RKO (cell line): ENCODE results near the gene CMPK1.

ENCODE experiments used
- DNase-seq: peaks from one replicate; pipeline ENCODE4 v3.0.0-alpha.2; 2016; ENCODE audit warnings: low spot score

The CMPK1 gene

GRCh38 chr1:47396671-47397196 lies 63.1 kb downstream of the CMPK1 start:
- no peak for DNase-seq

GRCh38 chr1:47399138-47399845 lies 65.7 kb downstream of the CMPK1 start:
- no peak for DNase-seq

GRCh38 chr1:47399846-47400155 lies 66.2 kb downstream of the CMPK1 start:
- DNase-seq = no peak

- no peak for DNase-seq
Measured at GRCh38 chr1:47401761-47402160, 68.2 kb downstream of the CMPK1 start.

- no peak for DNase-seq
Measured at GRCh38 chr1:47402591-47402990, 69.0 kb downstream of the CMPK1 start.

- DNase-seq = no peak
Measured at GRCh38 chr1:47403321-47403910, 69.8 kb downstream of the CMPK1 start.

GRCh38 chr1:47405697-47406096 lies 72.1 kb downstream of the CMPK1 start:
- no peak for DNase-seq

GRCh38 chr1:47406966-47407365 lies 73.4 kb downstream of the CMPK1 start:
- no peak for DNase-seq

GRCh38 chr1:47407481-47407880 lies 73.9 kb downstream of the CMPK1 start:
- DNase-seq = no peak

GRCh38 chr1:47409311-47410067 lies 75.9 kb downstream of the CMPK1 start:
- DNase-seq = no peak

GRCh38 chr1:47410068-47410455 lies 76.5 kb downstream of the CMPK1 start:
- DNase-seq = no peak

GRCh38 chr1:47411436-47411835 lies 77.8 kb downstream of the CMPK1 start:
- DNase-seq = no peak

GRCh38 chr1:47412437-47412836 lies 78.8 kb downstream of the CMPK1 start:
- no peak for DNase-seq

GRCh38 chr1:47415728-47416318 lies 82.2 kb downstream of the CMPK1 start, which contains the start of gene FOXE3:
FOXE3 (plus strand) TSS chr1:47416285; CDS start chr1:47416316, 31 bp downstream.
- DNase-seq = no peak

GRCh38 chr1:47416319-47417169 lies 83.0 kb downstream of the CMPK1 start:
- DNase-seq = no peak

GRCh38 chr1:47417170-47418044 lies 83.8 kb downstream of the CMPK1 start:
- DNase-seq = no peak

GRCh38 chr1:47418122-47418521 lies 84.5 kb downstream of the CMPK1 start:
- DNase-seq = no peak

GRCh38 chr1:47418681-47419325 lies 85.2 kb downstream of the CMPK1 start:
- DNase-seq = no peak

GRCh38 chr1:47420547-47420946 lies 87.0 kb downstream of the CMPK1 start:
- DNase-seq = no peak

GRCh38 chr1:47423872-47424271 lies 90.3 kb downstream of the CMPK1 start:
- no peak for DNase-seq
